GM12878 (cell line): ENCODE measurements around the gene PLPP7. TPM values are rescaled to one million over a fixed set of nuclear protein-coding genes. Genes with fewer than 3 reads are reported as not detected.

Experiments
- ATAC-seq: fragments of 200-7000 bp; cut with Tn5 transposase; 3 replicates; pipeline ENCODE4 v1.9.1; 2020; ENCODE audit warnings: mild to moderate bottlenecking, moderate library complexity
- BruUV-seq: library from RNA; stranded (reverse); fragments of 400-500 nt; replicated peaks from 2 replicates; lab custom pipeline; 2021; lab: Mats Ljungman, UMichigan
- CTCF ChIA-PET: fragments of 300-600 bp; sonication (Branson Sonifier 250); formaldehyde crosslinking; extraction: SDS; loops from one replicate; lab custom pipeline; 2021; ENCODE audit warnings: inconsistent platforms; lab: Yijun Ruan, JAX
- POLR2A ChIA-PET: fragments of 350-600 bp; formaldehyde crosslinking; extraction: SDS; loops from one replicate; lab custom pipeline; 2021; ENCODE audit warnings: inconsistent platforms; lab: Charles Lee
- RAD21 ChIA-PET: fragments of 300-600 bp; sonication (Branson Sonifier 250); formaldehyde crosslinking; loops from one replicate; lab custom pipeline; 2023; ENCODE audit warnings: antibody characterized with exemption; ENCODE audit not compliant: unreplicated experiment; lab: Charles Lee
- SMC1A ChIA-PET: fragments of 300-600 bp; sonication (Branson Sonifier 250); formaldehyde crosslinking; loops from one replicate; lab custom pipeline; 2023; ENCODE audit not compliant: unreplicated experiment, uncharacterized antibody; lab: Charles Lee
- DNase-seq: peaks from one replicate; pipeline ENCODE4 v3.0.0-alpha.2; 2011; ENCODE audit warnings: low read depth, low spot score
- FAIRE-seq: peaks from 3 replicates; lab custom pipeline; 2011; peaks lifted over from hg19 to GRCh38; lab: Jason Lieb, UNC
- H2AFZ ChIP-seq: 2 replicates; pipeline ENCODE4 v1.6.0; 2011; ENCODE audit warnings: low read depth, low read length, control low read depth; ENCODE audit not compliant: control insufficient read depth
- H3K27ac ChIP-seq: 2 replicates; pipeline ENCODE4 v1.5.1; 2011; ENCODE audit warnings: control low read depth; ENCODE audit not compliant: control insufficient read depth, insufficient read depth
- H3K27me3 ChIP-seq, 2 experiments: replicated peaks in 1 of 2; 2 replicates each; pipeline versions ENCODE4 v1.6.0 to v1.6.1; 2011; ENCODE audit warnings: low read length in 1 of 2; ENCODE audit not compliant: control insufficient read depth in 2 of 2, insufficient read depth in 2 of 2
- H3K36me3 ChIP-seq, 2 experiments: 2 replicates each; pipeline ENCODE4 v1.5.1; 2011; ENCODE audit warnings: low read length in 1 of 2; ENCODE audit not compliant: control insufficient read depth in 2 of 2, insufficient read depth in 2 of 2
- H3K4me1 ChIP-seq: 2 replicates; pipeline ENCODE4 v1.6.1; 2011; ENCODE audit warnings: mild to moderate bottlenecking, low read length, moderate library complexity, mixed read lengths; ENCODE audit not compliant: control insufficient read depth, insufficient read depth
- H3K4me2 ChIP-seq: 2 replicates; pipeline ENCODE4 v1.6.0; 2011; ENCODE audit warnings: control low read depth; ENCODE audit not compliant: control insufficient read depth, insufficient read depth
- H3K4me3 ChIP-seq: fragments of 200-600 bp; sonication (generic); 2 replicates; pipeline ENCODE4 v1.5.1; 2016
- H3K79me2 ChIP-seq: 2 replicates; pipeline ENCODE4 v1.6.0; 2011; ENCODE audit warnings: low read length; ENCODE audit not compliant: control insufficient read depth, insufficient read depth
- H3K9ac ChIP-seq: 2 replicates; pipeline ENCODE4 v1.8.0; 2011; ENCODE audit warnings: low read length, control low read depth, mixed read lengths; ENCODE audit not compliant: control insufficient read depth, insufficient read depth
- H3K9me3 ChIP-seq: replicated peaks from 3 replicates; pipeline ENCODE4 v1.5.1; 2011; ENCODE audit warnings: mild to moderate bottlenecking, low read length; ENCODE audit not compliant: control insufficient read depth, insufficient read depth
- H4K20me1 ChIP-seq: 2 replicates; pipeline ENCODE4 v1.6.0; 2011; ENCODE audit not compliant: control insufficient read depth, insufficient read depth
- GABPA ChIP-seq: IDR thresholded peaks from 2 replicates; pipeline ENCODE4 v1.6.1; 2014; ENCODE audit warnings: antibody characterized with exemption, low read depth, mild to moderate bottlenecking, inconsistent platforms
- HDAC2 ChIP-seq: fragments of 200-600 bp; sonication (generic); IDR thresholded peaks from 2 replicates; pipeline ENCODE4 v1.6.1; 2017
- HSF1 ChIP-seq: fragments of 150-350 bp; IDR thresholded peaks from 2 replicates; pipeline ENCODE4 v1.6.1; 2014; ENCODE audit warnings: mild to moderate bottlenecking, low read depth, low read length
- IKZF1 ChIP-seq: fragments of 450-650 bp; conservative IDR thresholded peaks from 2 replicates; pipeline ENCODE4 v1.6.1; 2017; ENCODE audit warnings: antibody characterized with exemption, mild to moderate bottlenecking
- MTA2 ChIP-seq: fragments of 450-650 bp; IDR thresholded peaks from 2 replicates; pipeline ENCODE4 v1.6.1; 2016; ENCODE audit warnings: low read depth, mild to moderate bottlenecking, moderate library complexity
- NRF1 ChIP-seq: conservative IDR thresholded peaks from 2 replicates; pipeline ENCODE4 v1.6.1; 2011; ENCODE audit warnings: mild to moderate bottlenecking, low read depth, low read length, improper control_type of control experiment
- PML ChIP-seq: IDR thresholded peaks from 2 replicates; pipeline ENCODE4 v1.6.1; 2012; ENCODE audit warnings: low read length, inconsistent platforms
- RELA ChIP-seq: fragments of 450-650 bp; IDR thresholded peaks from 2 replicates; pipeline ENCODE4 v1.8.0; 2014; ENCODE audit warnings: borderline replicate concordance; ENCODE audit not compliant: partially characterized antibody
- TARDBP ChIP-seq: IDR thresholded peaks from 2 replicates; pipeline ENCODE4 v1.6.1; 2016; ENCODE audit warnings: borderline replicate concordance
- TCF7 ChIP-seq: IDR thresholded peaks from 2 replicates; pipeline ENCODE4 v1.6.1; 2014; ENCODE audit warnings: antibody characterized with exemption, borderline replicate concordance
- USF2 ChIP-seq: IDR thresholded peaks from 2 replicates; pipeline ENCODE4 v1.6.1; 2011; ENCODE audit warnings: low read depth, low read length, improper control_type of control experiment, borderline replicate concordance
- ZBED1 ChIP-seq: IDR thresholded peaks from 2 replicates; pipeline ENCODE4 v1.6.1; 2016; ENCODE audit warnings: borderline replicate concordance
- ZNF592 ChIP-seq: fragments of 450-650 bp; IDR thresholded peaks from 2 replicates; pipeline ENCODE4 v1.6.1; 2017; ENCODE audit warnings: mild to moderate bottlenecking, moderate library complexity
- WGBS: methylation state at CpG from one replicate; pipeline ENCODE4 v1.1.6; 2016; ENCODE audit warnings: low lambda C conversion rate; ENCODE audit not compliant: insufficient replicate concordance, insufficient coverage; ENCODE audit errors: missing lambda C conversion rate; 5-methylcytosine and 5-hydroxymethylcytosine counted together
- in situ Hi-C: fragments of 300-500 bp; cut with MboI; formaldehyde crosslinking; loops from 9 replicates; pipeline ENCODE4 v1.14.3; 2018; ENCODE audit warnings: mixed read lengths
- intact Hi-C: fragments of 100-400 bp; cut with micrococcal nuclease; formaldehyde crosslinking; loops from one replicate; pipeline ENCODE4 v1.14.2; 2022; ENCODE audit not compliant: unreplicated experiment
- polyA plus RNA-seq, 11 experiments: library from polyadenylated mRNA; depleted of rRNA in 4 of 11; unstranded in 6 of 11; stranded (reverse) in 5 of 11; fragments of >200 nt; fragmentation: Nextera tagmentation in 4 of 11; fragmentation: Illumina TruSeq in 1 of 11; extraction: Ambion mirVana in 4 of 11; extraction: Trizol in 1 of 11; gene quantifications; 1 replicate in 1 of 11; 2 replicates in 10 of 11; pipeline versions ENCODE4 v1.2.1 to v1.2.3, GENCODE V29; 2011 to 2016; ENCODE audit warnings: inconsistent platforms in 2 of 11, missing spikeins in 2 of 11, low read depth in 1 of 11
- total RNA-seq, 4 experiments: library from RNA; depleted of rRNA in 3 of 4; stranded (reverse); fragments of >200 nt in 3 of 4; fragmentation: Illumina TruSeq in 1 of 4; extraction: Trizol in 1 of 4; gene quantifications; 2 replicates each; pipeline versions ENCODE4 v1.2.1 to v1.2.3, GENCODE V29; 2013 to 2021
- TF ChIP-seq, protein P1 (sequence below): IDR thresholded peaks from 2 replicates; pipeline ENCODE4 v1.6.1; 2011; ENCODE audit warnings: borderline replicate concordance, low read depth, mild to moderate bottlenecking, moderate library complexity, low read length; ENCODE audit not compliant: insufficient read depth, poor library complexity, severe bottlenecking

PLPP7 gene
- total and polyA plus RNA-seq, 10 of the 15 experiments (the other 5 are each of a cell fraction or from before 2014, with no cell fraction given), result 0.05 to 1.0 (median 0.40) TPM; not detected in 3

- Histone ChIP-seq H4K20me1 (no peaks in the 10 kb centered on the region), H3K36me3 (no peaks in the 10 kb centered on the region), H2AFZ (0 out of 2 replicates have a peak overlapping the region, but pooled peaks have one; percentile 47), H3K27me3 (no peaks in the 10 kb centered on the region), H3K27ac (no peak overlapping the region), H3K4me3 (no peak overlapping the region), H3K4me2 (no peak overlapping the region), H3K4me1 (no peaks in the 10 kb centered on the region), H3K79me2 (no peaks in the 10 kb centered on the region)
- ChIA-PET RAD21 (interaction anchor here (1.5 kb wide), 1 partner anchor 46 kb away, joined by 3 read pairs; no protein-coding TSS in a partner anchor), SMC1A (no interaction called here)
- ATAC-seq (no peak), FAIRE-seq (no peak)
- in situ Hi-C loops, result no loop called here
- 57% methylated on average over 33 of the region's 34 CpGs for WGBS
- TF ChIP-seq HDAC2 (no peak), HSF1 (no peak), TARDBP (no peak), IKZF1 (no peak), USF2 (no peak), GABPA (no peak), ZNF592 (no peak), ZBED1 (no peak), NRF1 (no peak), MTA2 (no peak), RELA (no peak), PML (no peak), TCF7 (no peak)
- TF ChIP-seq, protein P1, sequence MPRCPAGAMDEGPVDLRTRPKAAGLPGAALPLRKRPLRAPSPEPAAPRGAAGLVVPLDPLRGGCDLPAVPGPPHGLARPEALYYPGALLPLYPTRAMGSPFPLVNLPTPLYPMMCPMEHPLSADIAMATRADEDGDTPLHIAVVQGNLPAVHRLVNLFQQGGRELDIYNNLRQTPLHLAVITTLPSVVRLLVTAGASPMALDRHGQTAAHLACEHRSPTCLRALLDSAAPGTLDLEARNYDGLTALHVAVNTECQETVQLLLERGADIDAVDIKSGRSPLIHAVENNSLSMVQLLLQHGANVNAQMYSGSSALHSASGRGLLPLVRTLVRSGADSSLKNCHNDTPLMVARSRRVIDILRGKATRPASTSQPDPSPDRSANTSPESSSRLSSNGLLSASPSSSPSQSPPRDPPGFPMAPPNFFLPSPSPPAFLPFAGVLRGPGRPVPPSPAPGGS, result no peak
- TF ChIP-seq, all 136 proteins: peak for 0
- DNase-seq, result no peak
- Histone ChIP-seq H3K9ac (no peak overlapping the region), H3K9me3 (no peaks in the 10 kb centered on the region)
- ChIA-PET POLR2A (no interaction called here), CTCF (no interaction called here)
- no TSS peak for BruUV-seq
- intact Hi-C loops, result no loop called here
Measured at GRCh38 chr9:131290036-131290766, 678 bp downstream of the PLPP7 start.
